OCI-LY7 (cell line): ENCODE results near the gene BCL2L11. TPM values are rescaled to one million over a fixed set of nuclear protein-coding genes. Genes with fewer than 3 reads are reported as not detected.

ENCODE experiments used
- BruUV-seq: library from RNA; stranded (reverse); fragments of 400-500 nt; replicated peaks from 2 replicates; lab custom pipeline; 2021; lab: Mats Ljungman, UMichigan
- CTCF ChIA-PET: fragments of 300-600 bp; sonication (Branson Sonifier 250); formaldehyde crosslinking; loops from one replicate; lab custom pipeline; 2022; ENCODE audit warnings: antibody characterized with exemption; ENCODE audit not compliant: unreplicated experiment; lab: Charles Lee
- POLR2A ChIA-PET: fragments of 300-600 bp; sonication (Branson Sonifier 250); formaldehyde crosslinking; loops from one replicate; lab custom pipeline; 2022; ENCODE audit warnings: antibody characterized with exemption; lab: Charles Lee
- DNase-seq: peaks from one replicate; pipeline ENCODE4 v3.0.0-alpha.2; 2015; ENCODE audit warnings: low spot score
- H2AFZ ChIP-seq: fragments of 200-600 bp; sonication (generic), shearing (Covaris generic); 2 replicates; pipeline ENCODE4 v1.6.1; 2014; ENCODE audit warnings: mild to moderate bottlenecking, antibody characterized with exemption, low read length, moderate library complexity
- H3K27ac ChIP-seq: fragments of 200-600 bp; sonication (generic); 2 replicates; pipeline ENCODE4 v1.5.1; 2014; ENCODE audit warnings: mixed run types, low read depth, mild to moderate bottlenecking, moderate library complexity, low read length, inconsistent platforms; ENCODE audit not compliant: poor library complexity, severe bottlenecking
- H3K36me3 ChIP-seq: fragments of 200-600 bp; sonication (generic); 2 replicates; pipeline ENCODE4 v1.6.1; 2014; ENCODE audit warnings: mild to moderate bottlenecking, antibody characterized with exemption, low read length, moderate library complexity, mixed read lengths; ENCODE audit not compliant: insufficient read depth
- H3K4me1 ChIP-seq: fragments of 200-600 bp; sonication (generic); 2 replicates; pipeline ENCODE4 v1.5.1; 2014; ENCODE audit warnings: mild to moderate bottlenecking, low read length; ENCODE audit not compliant: insufficient read depth, poor library complexity, severe bottlenecking
- H3K4me2 ChIP-seq: fragments of 200-600 bp; sonication (generic); 2 replicates; pipeline ENCODE4 v1.6.1; 2014; ENCODE audit warnings: mild to moderate bottlenecking, low read length
- H3K4me3 ChIP-seq: fragments of 200-600 bp; sonication (generic); 2 replicates; pipeline ENCODE4 v1.5.1; 2014; ENCODE audit warnings: mild to moderate bottlenecking, low read depth, low read length; ENCODE audit not compliant: poor library complexity, severe bottlenecking
- H3K79me2 ChIP-seq: fragments of 200-600 bp; sonication (generic); 2 replicates; pipeline ENCODE4 v1.6.1; 2016; ENCODE audit warnings: low read depth, mild to moderate bottlenecking, low read length, moderate library complexity, mixed read lengths; ENCODE audit not compliant: insufficient read depth
- H3K9me2 ChIP-seq: fragments of 200-600 bp; sonication (generic); 2 replicates; pipeline ENCODE4 v1.6.1; 2016; ENCODE audit warnings: mild to moderate bottlenecking, low read length, mixed read lengths; ENCODE audit not compliant: insufficient read depth
- H3K9me3 ChIP-seq: fragments of 200-600 bp; sonication (generic); 2 replicates; pipeline ENCODE4 v1.6.1; 2014; ENCODE audit warnings: mild to moderate bottlenecking, mixed run types, low read length, mixed read lengths
- H4K20me1 ChIP-seq: fragments of 200-600 bp; sonication (generic); 2 replicates; pipeline ENCODE4 v1.6.1; 2014; ENCODE audit warnings: mild to moderate bottlenecking, antibody characterized with exemption, low read length, moderate library complexity, mixed read lengths; ENCODE audit not compliant: insufficient read depth
- EZH2phosphoT487 ChIP-seq: fragments of 200-600 bp; sonication (generic); IDR thresholded peaks from 2 replicates; pipeline ENCODE4 v1.6.1; 2018; ENCODE audit warnings: low read depth, borderline replicate concordance, mild to moderate bottlenecking, mixed run types, antibody characterized with exemption, low read length, moderate library complexity, mixed read lengths
- intact Hi-C: fragments of 100-400 bp; cut with micrococcal nuclease; formaldehyde crosslinking; loops from one replicate; pipeline ENCODE4 v1.10.0; 2022; ENCODE audit not compliant: unreplicated experiment
- total RNA-seq, 2 experiments: library from RNA; depleted of rRNA in 1 of 2; stranded (reverse); fragments of >200 nt in 1 of 2; shearing (Covaris generic) in 1 of 2; gene quantifications; 2 replicates each; pipeline ENCODE4 v1.2.3, GENCODE V29; 2014 to 2022
- TF ChIP-seq, protein P1 (sequence below): fragments of 200-600 bp; sonication (generic); conservative IDR thresholded peaks from 2 replicates; pipeline ENCODE4 v1.5.1; 2014; ENCODE audit warnings: mild to moderate bottlenecking, antibody characterized with exemption, low read length, moderate library complexity, mixed read lengths

BCL2L11 gene
- total RNA-seq, 2 experiments from 2014 or later: 16.0 to 20.3 TPM

- H2AFZ ChIP-seq: no peak overlapping the region
- CTCF ChIA-PET: no interaction called here
- no peaks in the 10 kb centered on the region for H4K20me1 ChIP-seq
- intact Hi-C loops: no loop called here
- no peaks in the 10 kb centered on the region for H3K9me3 ChIP-seq
- H3K27ac ChIP-seq: no peak overlapping the region
- no TSS peak for BruUV-seq
- H3K9me2 ChIP-seq: no peaks in the 10 kb centered on the region
- DNase-seq: no peak
- no peaks in the 10 kb centered on the region for H3K36me3 ChIP-seq
- H3K4me3 ChIP-seq: no peak overlapping the region
- no peak for TF ChIP-seq EZH2phosphoT487
- POLR2A ChIA-PET: no interaction called here
- H3K4me1 ChIP-seq: no peaks in the 10 kb centered on the region
- no peaks in the 10 kb centered on the region for H3K79me2 ChIP-seq
- H3K4me2 ChIP-seq: no peak overlapping the region
These were observed 61.4 kb downstream of the BCL2L11 start for GRCh38 chr2:111182121-111182520.

DNA sequence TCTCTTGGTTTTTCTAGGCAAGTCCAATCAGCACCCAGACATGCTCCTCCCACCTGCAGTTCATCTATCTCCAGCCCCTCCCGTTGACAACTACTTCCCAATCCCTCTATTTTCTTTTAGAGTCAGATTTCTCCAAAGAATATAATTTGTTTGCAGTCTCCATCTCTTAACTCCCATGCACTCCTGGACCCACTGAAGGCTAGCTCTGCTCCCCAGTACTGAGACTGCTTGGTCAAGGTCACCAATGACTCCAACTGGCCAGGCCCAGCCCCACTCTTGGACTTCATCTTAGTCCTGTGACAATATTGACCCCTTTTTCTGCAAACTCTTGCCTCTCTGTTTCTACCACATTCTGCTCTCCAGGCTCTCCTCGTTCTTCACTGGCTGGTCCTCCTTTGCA, 62.0 kb downstream of the BCL2L11 start:
- no peaks in the 10 kb centered on the region for H3K4me1 ChIP-seq
- H4K20me1 ChIP-seq: no peaks in the 10 kb centered on the region
- no peak overlapping the region for H3K4me3 ChIP-seq
- H3K9me2 ChIP-seq: no peaks in the 10 kb centered on the region
- H3K9me3 ChIP-seq: no peaks in the 10 kb centered on the region
- no peak for DNase-seq
- H3K27ac ChIP-seq: no peak overlapping the region
- H2AFZ ChIP-seq: no peak overlapping the region
- CTCF ChIA-PET: no interaction called here
- POLR2A ChIA-PET: no interaction called here
- no peak overlapping the region for H3K4me2 ChIP-seq
- H3K79me2 ChIP-seq: no peaks in the 10 kb centered on the region
- no peaks in the 10 kb centered on the region for H3K36me3 ChIP-seq
- intact Hi-C loops: no loop called here
- no peak for TF ChIP-seq EZH2phosphoT487
- BruUV-seq: no TSS peak

DNA sequence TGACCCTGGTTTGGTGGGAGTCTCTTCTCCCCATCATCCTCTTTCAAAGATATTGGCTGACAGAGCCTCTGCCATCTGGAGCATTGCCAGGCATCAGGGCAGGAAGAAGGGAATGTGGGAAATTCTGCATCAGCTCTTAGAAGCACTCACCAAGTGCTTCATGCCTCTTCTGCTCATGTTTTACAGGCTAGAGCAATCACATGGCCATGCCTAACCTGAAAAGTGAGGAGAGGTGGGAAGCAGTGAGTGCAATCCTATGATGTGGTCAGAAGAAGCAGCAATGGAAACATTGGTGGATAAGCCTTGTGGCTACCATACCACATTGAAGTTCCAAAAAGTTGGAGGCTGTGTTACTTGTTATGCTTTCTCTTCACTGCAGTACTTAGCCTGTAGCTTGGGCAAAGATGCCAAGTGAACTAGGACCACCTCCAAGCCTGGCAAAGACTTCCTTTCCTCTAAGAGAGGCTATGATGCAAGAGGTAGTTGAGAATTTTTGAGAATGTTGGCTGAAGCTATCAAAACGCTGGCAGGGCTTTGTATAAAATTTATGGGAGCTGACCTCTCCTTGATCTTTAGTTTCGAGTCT, 64.1 kb downstream of the BCL2L11 start:
- Histone ChIP-seq H3K9me2 (no peaks in the 10 kb centered on the region), H3K9me3 (no peaks in the 10 kb centered on the region), H3K79me2 (no peaks in the 10 kb centered on the region), H3K4me3 (no peak overlapping the region), H3K27ac (no peak overlapping the region), H3K4me1 (no peaks in the 10 kb centered on the region), H3K4me2 (no peak overlapping the region), H4K20me1 (no peaks in the 10 kb centered on the region), H3K36me3 (no peaks in the 10 kb centered on the region), H2AFZ (no peak overlapping the region)
- no TSS peak for BruUV-seq
- ChIA-PET CTCF (interaction anchor here (1.0 kb wide), 1 partner anchor 67 kb away, joined by 3 read pairs; no protein-coding TSS in a partner anchor), POLR2A (no interaction called here)
- no peak for DNase-seq
- TF ChIP-seq, protein P1, sequence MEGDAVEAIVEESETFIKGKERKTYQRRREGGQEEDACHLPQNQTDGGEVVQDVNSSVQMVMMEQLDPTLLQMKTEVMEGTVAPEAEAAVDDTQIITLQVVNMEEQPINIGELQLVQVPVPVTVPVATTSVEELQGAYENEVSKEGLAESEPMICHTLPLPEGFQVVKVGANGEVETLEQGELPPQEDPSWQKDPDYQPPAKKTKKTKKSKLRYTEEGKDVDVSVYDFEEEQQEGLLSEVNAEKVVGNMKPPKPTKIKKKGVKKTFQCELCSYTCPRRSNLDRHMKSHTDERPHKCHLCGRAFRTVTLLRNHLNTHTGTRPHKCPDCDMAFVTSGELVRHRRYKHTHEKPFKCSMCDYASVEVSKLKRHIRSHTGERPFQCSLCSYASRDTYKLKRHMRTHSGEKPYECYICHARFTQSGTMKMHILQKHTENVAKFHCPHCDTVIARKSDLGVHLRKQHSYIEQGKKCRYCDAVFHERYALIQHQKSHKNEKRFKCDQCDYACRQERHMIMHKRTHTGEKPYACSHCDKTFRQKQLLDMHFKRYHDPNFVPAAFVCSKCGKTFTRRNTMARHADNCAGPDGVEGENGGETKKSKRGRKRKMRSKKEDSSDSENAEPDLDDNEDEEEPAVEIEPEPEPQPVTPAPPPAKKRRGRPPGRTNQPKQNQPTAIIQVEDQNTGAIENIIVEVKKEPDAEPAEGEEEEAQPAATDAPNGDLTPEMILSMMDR: no peak
- TF ChIP-seq EZH2phosphoT487: no peak
- intact Hi-C loops: no loop called here
